Eye (tissue), 1 donor: ENCODE results near the gene TMEM106C.

Source experiments
- DNase-seq: peaks from one replicate; pipeline ENCODE4 v3.0.0-alpha.2; 2015

The TMEM106C gene

DNA sequence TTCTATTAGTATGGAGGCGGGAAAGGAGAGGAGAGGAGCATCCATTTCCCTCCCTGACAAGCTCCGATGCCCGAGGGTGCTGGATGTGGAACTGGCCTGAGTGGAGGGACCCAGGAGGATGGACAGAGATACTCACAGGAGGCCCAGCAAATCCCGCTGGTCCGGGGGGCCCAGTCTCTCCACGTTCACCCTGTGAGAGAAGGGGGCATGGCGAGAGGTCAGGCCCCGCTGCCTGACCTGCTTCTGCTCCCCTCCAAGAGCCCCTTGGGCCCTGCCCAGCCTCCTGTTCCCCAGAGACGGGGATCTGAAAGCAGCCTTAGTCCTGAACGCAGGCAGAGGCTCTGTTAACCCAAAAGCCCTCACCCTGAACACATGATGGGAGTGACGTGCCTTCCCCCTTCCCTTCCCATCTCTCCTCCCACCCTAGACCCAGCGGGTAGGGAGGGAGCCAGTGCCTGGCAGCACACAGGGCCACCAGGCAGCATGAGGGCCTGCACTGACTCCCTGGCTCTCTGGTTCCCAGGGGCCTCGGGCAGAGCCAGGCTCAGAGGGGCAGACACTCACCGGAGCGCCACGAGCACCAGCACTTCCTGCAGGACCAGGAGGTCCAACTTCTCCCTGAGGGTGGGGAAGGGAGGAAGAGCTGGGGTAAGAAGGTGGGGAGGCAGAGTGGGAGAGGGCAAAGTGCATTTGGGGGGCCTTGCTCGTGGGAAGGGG lies 17.5 kb downstream of the TMEM106C start:
- DNase-seq = no peak

GRCh38 chr12:47981496-47982260 lies 18.3 kb downstream of the TMEM106C start:
- no peak for DNase-seq

DNA sequence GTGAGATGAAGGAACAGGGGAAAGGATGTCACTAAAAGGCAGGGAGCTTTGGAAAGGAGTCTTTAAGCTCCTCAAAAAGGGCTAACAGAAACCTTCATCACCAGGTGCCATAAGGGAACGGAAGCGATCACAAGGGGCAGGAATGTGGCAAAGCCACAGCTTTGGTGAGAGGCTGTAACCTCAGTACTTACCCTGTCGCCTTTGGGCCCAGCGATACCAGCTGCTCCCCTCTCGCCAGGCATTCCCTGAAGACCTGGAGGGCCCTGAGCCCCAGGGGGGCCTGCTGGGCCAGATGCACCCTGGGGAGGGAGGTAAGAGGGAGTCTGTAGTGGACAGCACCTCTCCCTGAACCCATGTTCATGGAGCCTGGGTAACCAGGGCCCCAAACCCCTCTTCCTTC lies 18.9 kb downstream of the TMEM106C start:
- DNase-seq = no peak

GRCh38 chr12:47982770-47983169 lies 19.4 kb downstream of the TMEM106C start:
- DNase-seq = no peak

- peak; percentile 19 for DNase-seq
Observed at GRCh38 chr12:47983541-47984115, 20.2 kb downstream of the TMEM106C start.

DNA sequence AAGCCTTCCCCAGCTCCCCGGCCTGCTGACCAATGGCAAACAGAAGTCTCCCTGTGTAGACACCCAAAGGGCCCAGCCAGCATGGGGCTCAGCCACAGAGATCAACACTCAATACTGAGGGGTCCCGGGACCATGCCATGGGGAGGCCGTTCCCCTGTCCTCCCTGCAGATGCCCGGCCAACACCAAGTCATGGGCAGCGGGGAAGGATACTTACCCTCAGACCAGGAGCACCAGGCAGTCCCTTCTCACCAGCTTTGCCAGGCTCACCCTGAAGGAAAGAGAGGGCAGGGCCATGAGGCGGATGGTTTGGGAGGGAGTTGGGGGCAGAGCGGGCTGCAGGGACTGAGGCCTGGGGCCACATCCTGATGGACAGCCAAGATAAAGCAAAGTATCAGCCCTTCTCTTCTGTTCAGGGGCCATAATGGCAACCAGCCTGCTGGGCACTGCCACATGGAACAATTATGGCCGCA lies 21.0 kb downstream of the TMEM106C start:
- DNase-seq = no peak

DNA sequence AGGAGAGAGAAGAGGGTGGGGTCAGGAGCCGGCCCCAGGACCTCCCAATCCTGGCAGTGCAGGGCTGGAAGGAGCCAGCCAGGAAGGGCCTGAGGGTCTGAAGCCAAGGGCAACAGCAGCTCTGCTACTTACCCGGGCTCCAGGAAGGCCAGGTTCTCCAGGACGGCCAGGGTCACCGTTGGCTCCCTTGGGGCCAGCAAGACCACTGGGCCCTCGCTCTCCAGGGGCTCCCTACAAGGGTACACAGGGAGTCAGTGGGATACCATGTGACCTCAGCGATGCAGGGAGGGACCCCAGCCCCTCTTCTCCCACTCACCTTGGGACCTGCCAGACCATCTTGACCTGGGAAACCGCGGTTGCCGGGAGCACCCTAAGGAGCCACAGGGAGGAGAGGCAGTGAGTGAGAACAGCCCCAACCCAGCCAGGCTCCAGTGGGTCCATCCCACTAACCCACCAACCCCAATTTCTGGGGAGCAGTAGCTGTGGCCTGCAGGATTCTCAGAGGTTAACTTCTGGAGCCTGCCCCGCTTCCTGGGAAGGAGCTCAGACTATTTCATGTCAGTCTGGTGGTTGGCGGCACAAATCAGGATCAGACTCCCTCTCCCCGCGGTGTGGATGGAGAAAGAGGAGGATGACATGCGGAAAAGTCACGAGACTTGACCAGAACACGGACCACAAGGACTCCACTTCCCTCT lies 22.3 kb downstream of the TMEM106C start:
- DNase-seq = no peak

GRCh38 chr12:47986291-47986660 lies 22.9 kb downstream of the TMEM106C start:
- DNase-seq = no peak

- DNase-seq = no peak
Observed at GRCh38 chr12:47986832-47987231, 23.4 kb downstream of the TMEM106C start.

DNA sequence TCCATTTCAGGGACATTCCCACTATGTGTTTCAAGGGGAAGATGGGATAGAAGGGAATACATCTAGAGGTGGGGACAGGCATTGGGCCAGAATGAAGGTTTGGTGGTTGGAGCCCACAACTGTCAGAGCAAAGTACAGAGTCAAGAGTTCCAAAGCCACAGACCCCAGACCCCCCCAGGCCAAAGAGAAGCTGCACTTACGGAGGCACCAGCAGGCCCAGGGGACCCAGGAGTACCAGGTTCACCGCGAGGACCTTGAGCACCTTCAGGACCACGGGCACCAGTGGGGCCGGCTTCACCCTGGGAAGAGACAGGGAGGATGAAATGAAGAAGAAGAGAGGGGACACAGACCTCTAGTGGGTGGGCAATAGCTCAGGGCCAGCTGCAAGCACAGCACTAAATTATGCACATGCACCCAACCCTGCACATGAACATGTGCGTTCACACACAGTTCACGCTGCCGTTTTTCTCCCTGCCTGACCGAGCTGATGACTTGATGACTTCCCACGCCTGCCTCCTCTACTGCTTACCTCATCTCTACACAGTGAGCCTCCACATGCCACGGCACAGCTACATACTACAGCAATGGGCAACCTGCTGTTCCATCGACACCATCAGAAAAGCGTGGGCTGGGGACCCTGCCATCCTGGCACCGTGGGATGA lies 24.1 kb downstream of the TMEM106C start:
- DNase-seq = peak; percentile 61

GRCh38 chr12:47988073-47989022 lies 25.0 kb downstream of the TMEM106C start:
- peak; percentile 82 for DNase-seq

GRCh38 chr12:47989023-47989417 lies 25.6 kb downstream of the TMEM106C start:
- DNase-seq = no peak

DNA sequence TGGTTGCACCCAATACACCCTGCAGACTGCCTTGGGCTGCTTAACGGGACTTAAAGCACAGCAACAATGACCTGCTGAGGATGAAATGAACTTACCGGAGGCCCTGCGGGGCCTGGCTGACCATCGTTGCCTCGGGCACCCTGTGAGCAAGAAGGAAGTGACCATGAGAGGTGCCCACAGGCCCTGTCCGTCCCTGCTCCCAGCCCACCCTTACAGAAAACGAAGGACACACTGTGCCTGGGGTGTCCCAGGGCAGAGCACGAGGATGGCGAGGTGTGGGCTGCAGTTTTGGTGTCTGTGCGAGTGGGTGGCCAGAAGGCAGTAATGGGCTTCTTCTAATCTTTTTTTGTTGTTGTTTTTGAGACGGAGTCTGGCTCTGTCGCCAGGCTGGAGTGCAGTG lies 26.3 kb downstream of the TMEM106C start:
- DNase-seq = no peak

DNA sequence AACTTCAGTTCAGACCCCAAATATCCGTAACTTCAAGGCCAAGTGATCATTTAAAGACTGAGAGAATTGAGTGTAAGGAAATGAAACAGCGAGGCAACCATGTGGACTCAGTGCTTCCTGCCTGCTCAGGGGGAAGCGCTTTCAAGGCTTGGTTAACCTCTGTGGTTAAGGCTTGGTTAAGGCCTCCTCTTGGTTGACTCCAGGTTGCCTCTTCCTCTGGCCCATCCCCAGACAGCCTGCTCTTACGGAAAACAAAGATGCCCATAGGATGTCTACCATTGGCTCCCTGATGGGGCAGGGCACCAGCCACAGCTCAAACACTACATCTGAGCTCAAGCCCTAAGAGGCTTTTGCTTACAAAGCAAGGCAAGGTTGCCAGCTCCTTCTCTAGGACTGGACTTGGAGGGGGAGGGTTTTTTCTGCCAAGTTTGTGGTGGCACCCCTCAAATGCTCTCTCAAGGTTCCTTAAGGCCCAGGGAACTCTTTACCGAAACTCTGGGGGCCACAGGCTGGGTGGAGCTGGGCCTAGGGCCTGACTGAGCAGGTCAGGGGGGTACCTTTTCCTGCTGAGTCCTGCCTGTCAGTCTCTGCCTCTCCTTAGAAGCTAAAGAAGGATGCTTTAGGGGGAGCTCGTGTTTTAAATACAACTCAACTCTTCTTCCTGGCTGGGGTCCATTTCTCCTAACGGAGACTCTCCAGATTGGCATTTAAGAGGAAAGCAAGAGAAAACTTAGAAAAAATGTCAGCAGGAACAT lies 27.1 kb downstream of the TMEM106C start:
- peak; percentile 48 for DNase-seq

- DNase-seq = peak; percentile 58
Observed at GRCh38 chr12:47991106-47992061, 28.0 kb downstream of the TMEM106C start.

GRCh38 chr12:47992776-47993175 lies 29.4 kb downstream of the TMEM106C start:
- DNase-seq = no peak

DNA sequence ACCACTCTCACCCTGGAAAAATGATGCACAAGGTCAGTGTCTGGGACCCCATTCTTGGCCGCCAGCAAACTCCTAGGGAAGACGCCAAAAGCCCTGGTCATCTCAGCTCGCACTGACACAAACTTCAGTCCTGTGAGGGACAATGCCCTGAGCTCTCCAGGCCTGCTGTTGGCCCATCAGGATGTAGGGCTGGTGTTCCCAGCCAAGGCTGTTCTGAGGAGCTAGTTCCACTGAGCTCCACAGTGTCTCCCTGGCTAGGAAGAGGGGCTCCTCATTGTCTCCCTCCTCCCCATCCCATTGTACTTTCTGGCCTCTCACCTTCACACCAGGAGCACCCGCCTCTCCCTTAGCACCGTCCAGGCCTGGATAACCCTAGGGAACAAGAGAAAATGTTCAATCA lies 30.1 kb downstream of the TMEM106C start:
- no peak for DNase-seq

DNA sequence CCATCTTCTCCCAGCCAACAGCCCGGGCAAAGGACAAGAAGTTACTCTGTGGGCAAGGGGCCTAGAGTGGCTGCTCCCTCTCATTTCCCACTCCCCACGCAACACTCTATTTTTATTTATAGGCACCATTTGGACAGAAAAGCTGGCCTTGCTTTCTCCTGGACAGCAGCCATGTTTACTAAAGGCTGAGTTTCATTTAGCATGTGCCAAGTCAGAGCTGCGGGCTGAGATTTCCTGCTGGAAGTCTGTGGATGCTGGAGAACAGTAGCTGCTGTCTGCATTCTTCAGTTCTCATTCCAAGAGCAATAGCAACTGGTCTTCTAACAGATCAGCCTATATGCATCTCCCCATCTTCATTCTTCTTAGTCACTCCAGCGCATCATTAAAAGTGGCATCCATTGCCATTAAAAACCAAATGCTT lies 32.6 kb downstream of the TMEM106C start:
- DNase-seq = peak; percentile 58

DNA sequence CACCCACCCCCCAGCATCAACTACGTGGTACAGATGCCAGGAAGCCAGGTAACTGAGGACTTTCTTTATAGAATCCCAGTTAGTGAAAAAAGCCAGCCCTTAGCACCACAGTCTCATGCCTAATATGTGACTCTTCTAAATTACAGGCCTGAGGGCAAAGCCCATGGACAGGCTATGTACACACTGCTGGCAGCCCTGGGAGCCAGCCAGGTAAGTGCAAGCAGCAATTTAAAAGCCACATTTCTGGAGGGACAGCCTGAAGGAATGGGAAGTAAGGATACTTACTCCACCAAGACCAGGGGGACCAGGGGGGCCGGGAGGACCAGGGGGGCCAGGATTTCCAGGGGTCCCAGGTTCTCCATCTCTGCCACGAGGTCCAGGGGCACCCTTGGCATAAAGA lies 33.9 kb downstream of the TMEM106C start:
- DNase-seq = no peak

DNA sequence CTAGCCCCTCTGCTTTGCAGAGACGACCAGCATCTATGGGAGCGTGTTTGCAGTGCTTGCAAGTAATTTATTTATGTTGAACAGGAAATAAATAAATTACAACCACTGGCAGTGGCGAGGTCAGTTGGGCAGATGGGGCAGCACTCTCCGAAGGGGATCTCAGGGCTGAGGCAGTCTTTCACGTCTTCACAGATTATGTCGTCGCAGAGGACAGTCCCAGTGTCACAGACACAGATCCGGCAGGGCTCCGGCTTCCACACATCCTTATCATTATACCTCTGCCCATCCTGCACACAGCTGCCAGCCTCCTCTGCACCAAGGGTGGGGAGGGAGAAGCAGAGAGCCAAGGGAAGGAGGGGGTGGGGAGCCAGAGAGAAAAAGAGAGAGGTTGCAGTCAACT lies 36.4 kb downstream of the TMEM106C start:
- DNase-seq = no peak
